GM06990 (cell line): ENCODE data around the gene CFAP46.

Experiments
- DNase-seq: peaks from one replicate; pipeline ENCODE4 v3.0.0-alpha.2; 2011; ENCODE audit not compliant: insufficient read length; ENCODE audit errors: extremely low read depth
- H3K27me3 ChIP-seq: replicated peaks from 2 replicates; pipeline ENCODE4 v1.6.0; 2011; ENCODE audit warnings: low read length; ENCODE audit not compliant: control insufficient read depth, insufficient read depth
- H3K36me3 ChIP-seq: 2 replicates; pipeline ENCODE4 v1.5.1; 2011; ENCODE audit warnings: low read length; ENCODE audit not compliant: control insufficient read depth, insufficient read depth
- H3K4me3 ChIP-seq: replicated peaks from 2 replicates; pipeline ENCODE4 v1.5.1; 2011; ENCODE audit warnings: low read depth, mild to moderate bottlenecking, control low read depth, low read length
- CTCF ChIP-seq: IDR thresholded peaks from 2 replicates; pipeline ENCODE4 v1.5.1; 2011; ENCODE audit warnings: low read length, control low read depth, mild to moderate bottlenecking, inconsistent platforms; ENCODE audit not compliant: insufficient read depth, poor library complexity, severe bottlenecking

CFAP46 gene

GRCh38 chr10:132916421-132916841, 25.9 kb downstream of the CFAP46 start:
- DNase-seq: no peak
- no peaks in the 10 kb centered on the region for H3K27me3 ChIP-seq
- no peak for TF ChIP-seq CTCF
- H3K4me3 ChIP-seq: no peak overlapping the region
- H3K36me3 ChIP-seq: no peaks in the 10 kb centered on the region

GRCh38 chr10:132915411-132915810, 27.0 kb downstream of the CFAP46 start:
- H3K36me3 ChIP-seq: no peaks in the 10 kb centered on the region
- H3K27me3 ChIP-seq: no peaks in the 10 kb centered on the region
- no peak for TF ChIP-seq CTCF
- no peak for DNase-seq
- H3K4me3 ChIP-seq: no peak overlapping the region

GRCh38 chr10:132914732-132915131, 27.6 kb downstream of the CFAP46 start:
- Histone ChIP-seq H3K4me3 (no peak overlapping the region), H3K36me3 (no peaks in the 10 kb centered on the region), H3K27me3 (no peaks in the 10 kb centered on the region)
- no peak for TF ChIP-seq CTCF
- no peak for DNase-seq

- no peak for DNase-seq
- TF ChIP-seq CTCF: no peak
- H3K4me3 ChIP-seq: no peak overlapping the region
- H3K27me3 ChIP-seq: no peaks in the 10 kb centered on the region
- no peaks in the 10 kb centered on the region for H3K36me3 ChIP-seq
These were observed 28.7 kb downstream of the CFAP46 start for GRCh38 chr10:132913559-132914115.

GRCh38 chr10:132912713-132913558, 29.4 kb downstream of the CFAP46 start:
- no peak for TF ChIP-seq CTCF
- no peak overlapping the region for H3K4me3 ChIP-seq
- no peak for DNase-seq
- no peaks in the 10 kb centered on the region for H3K27me3 ChIP-seq
- H3K36me3 ChIP-seq: no peaks in the 10 kb centered on the region
